ENCODE data around the gene COX7C. TPM values are rescaled to one million over a fixed set of nuclear protein-coding genes. Genes with fewer than 3 reads are reported as not detected.
A peak's percentile ranks its signal among the peaks of the same experiment; 100 is the strongest.
"Not testable (repeated sequence)": the region's sequence is repeated elsewhere in the genome, so short reads cannot be mapped to it uniquely, and the experiment has no call there.

The COX7C gene
- total RNA-seq, result 1,000 to 10,000 TPM in 3 of 8 experiments, 100 to 1,000 TPM in 5; 612 to 1,058 (median 819) TPM

GRCh38 chr5:86617756-86618576 lies at the start of gene COX7C:
TSS of gene COX7C (plus strand) at chr5:86617941. CDS start at chr5:86618056, 115 bp downstream.
- Histone ChIP-seq H3K4me1 (replicated peaks in 1 of 2) (peaks cover 6 to 13% of the 10 kb centered on the region in 2 donors), H3K4me3 (peak within 1 kb of the TSS; percentile 74 to 97 (median 91)), H3K27ac (peak within 1 kb of the TSS; percentile 86 to 92)
- in situ Hi-C loops (cut with MboI; ENCODE audit: low pct_unique_long_range_greater_than_20kb in 2 of 9, low sequenced_read_pairs in 9 of 9, unreplicated experiment in 9 of 9), result no loop called here
- peak; percentile 96 to 100 (median 99) for ATAC-seq (replicated peaks in 6 of 8)
- WGBS, 10 experiments, result 0 to 11% (median 2%) methylated on average over 5 to 18 of the region's 41 CpGs

- ATAC-seq (replicated peaks in 6 of 8); H3K4me1 ChIP-seq (replicated peaks in 1 of 2); H3K4me3 ChIP-seq; H3K27ac ChIP-seq; in situ Hi-C loops (cut with MboI; ENCODE audit: low pct_unique_long_range_greater_than_20kb in 2 of 9, low sequenced_read_pairs in 9 of 9, unreplicated experiment in 9 of 9): not testable (repeated sequence)
- WGBS, 10 experiments, result 33 to 100% (median 94%) methylated on average over 1 to 3 of the region's 44 CpGs; no CpG with 5 or more reads in 4 of the 10 experiments
Measured at GRCh38 chr5:86569522-86570426, 48.0 kb upstream of the COX7C start.

- in situ Hi-C loops (cut with MboI; ENCODE audit: low pct_unique_long_range_greater_than_20kb in 2 of 9, low sequenced_read_pairs in 9 of 9, unreplicated experiment in 9 of 9), result no loop called here
- 15 to 90% (median 77%) methylated on average over 2 to 16 of the region's 20 CpGs; no CpG with 5 or more reads in 1 of the 10 experiments for WGBS, 10 experiments
- ATAC-seq (replicated peaks in 6 of 8), result no peak
Measured at GRCh38 chr5:86570427-86571083, 47.2 kb upstream of the COX7C start.

GRCh38 chr5:86571109-86571508 lies 46.6 kb upstream of the COX7C start:
- H3K4me1 ChIP-seq (replicated peaks in 1 of 2); H3K4me3 ChIP-seq; in situ Hi-C loops (cut with MboI; ENCODE audit: low pct_unique_long_range_greater_than_20kb in 2 of 9, low sequenced_read_pairs in 9 of 9, unreplicated experiment in 9 of 9); ATAC-seq (replicated peaks in 6 of 8); H3K27ac ChIP-seq: not testable (repeated sequence)
- 44 to 100% (median 89%) methylated on average over 1 to 12 of the region's 12 CpGs; no CpG with 5 or more reads in 2 of the 10 experiments for WGBS, 10 experiments

More at GRCh38 chr5:86570427-86571083, 47.2 kb upstream of the COX7C start:
- Histone ChIP-seq H3K27ac (no peak overlapping the region), H3K4me3 (no peak overlapping the region), H3K4me1 (replicated peaks in 1 of 2) (no peaks in the 10 kb centered on the region)

DNA sequence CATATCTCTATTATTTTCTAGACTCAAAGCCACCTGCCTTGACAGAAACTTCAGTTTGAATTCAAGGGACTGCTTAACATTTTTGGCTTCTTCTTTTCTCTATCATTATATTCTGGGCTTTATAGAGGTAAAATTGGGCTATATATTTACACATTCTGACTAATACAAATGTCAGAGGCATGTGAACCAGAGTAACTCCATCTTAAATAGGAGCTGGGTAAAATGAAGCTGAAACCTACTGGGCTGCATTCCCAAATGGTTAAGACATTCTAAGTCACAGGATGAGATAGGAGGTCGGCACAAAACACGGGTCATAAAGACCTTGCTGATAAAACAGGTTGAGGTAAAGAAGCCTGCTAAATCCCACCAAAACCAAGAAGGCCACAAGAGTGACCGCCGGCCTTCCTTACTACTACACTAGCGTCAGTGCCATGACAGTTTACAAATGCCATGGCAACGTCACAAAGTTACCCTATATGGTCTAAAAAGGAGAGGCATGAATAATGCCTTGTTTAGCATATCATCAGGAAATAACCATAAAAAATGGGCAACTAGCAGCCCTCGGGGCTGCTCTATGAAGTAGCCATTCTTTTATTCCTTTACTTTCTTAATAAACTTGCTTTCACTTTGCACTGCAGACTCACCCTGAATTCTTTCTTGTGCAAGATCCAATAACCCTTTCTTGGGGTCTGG lies 44.8 kb upstream of the COX7C start:
- Histone ChIP-seq H3K27ac (no peak overlapping the region), H3K4me1 (replicated peaks in 1 of 2) (no peaks in the 10 kb centered on the region), H3K4me3 (no peak overlapping the region)
- in situ Hi-C loops (cut with MboI; ENCODE audit: low pct_unique_long_range_greater_than_20kb in 2 of 9, low sequenced_read_pairs in 9 of 9, unreplicated experiment in 9 of 9), result no loop called here
- WGBS, 10 experiments, result 0 to 91% (median 43%) methylated on average over 1 to 7 of the region's 7 CpGs; no CpG with 5 or more reads in 2 of the 10 experiments
- ATAC-seq (replicated peaks in 6 of 8), result peak in 3 of 8 experiments; percentile 39 to 84 (median 67)

GRCh38 chr5:86579502-86579901 lies 38.2 kb upstream of the COX7C start:
- H3K27ac ChIP-seq, result no peak overlapping the region
- no peak for ATAC-seq (replicated peaks in 6 of 8)
- no peak overlapping the region for H3K4me3 ChIP-seq
- H3K4me1 ChIP-seq (replicated peaks in 1 of 2), result no peaks in the 10 kb centered on the region
- in situ Hi-C loops (cut with MboI; ENCODE audit: low pct_unique_long_range_greater_than_20kb in 2 of 9, low sequenced_read_pairs in 9 of 9, unreplicated experiment in 9 of 9), result no loop called here
- 0 to 96% (median 76%) methylated on average over 3 of the region's 3 CpGs; no CpG with 5 or more reads in 1 of the 10 experiments for WGBS, 10 experiments

GRCh38 chr5:86596476-86596875 lies 21.3 kb upstream of the COX7C start:
- no peak overlapping the region for H3K4me3 ChIP-seq
- no peak for ATAC-seq (replicated peaks in 6 of 8)
- H3K27ac ChIP-seq, result no peak overlapping the region
- in situ Hi-C loops (cut with MboI; ENCODE audit: low pct_unique_long_range_greater_than_20kb in 2 of 9, low sequenced_read_pairs in 9 of 9, unreplicated experiment in 9 of 9), result no loop called here
- H3K4me1 ChIP-seq (replicated peaks in 1 of 2), result no peaks in the 10 kb centered on the region

DNA sequence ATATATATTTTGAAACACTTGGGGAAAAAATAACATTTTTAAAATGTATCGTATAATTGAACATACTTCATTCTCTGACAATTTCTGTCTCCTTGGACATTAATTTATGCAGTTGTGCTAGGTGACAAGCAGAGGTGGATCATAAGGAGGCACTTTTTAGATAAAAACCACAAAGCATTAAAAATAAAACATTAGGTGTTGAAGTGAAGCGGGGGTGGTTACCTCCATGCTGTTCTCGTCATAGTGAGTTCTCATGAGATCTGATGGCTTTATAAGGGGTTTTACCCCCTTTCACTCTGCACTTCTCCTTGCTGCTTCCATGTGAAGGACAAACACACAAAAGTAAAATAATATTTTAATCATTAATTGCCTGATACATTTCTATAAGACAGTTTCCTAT lies 11.9 kb upstream of the COX7C start:
- WGBS, 10 experiments, result 27 to 100% (median 80%) methylated on average over 1 to 3 of the region's 3 CpGs
- H3K4me3 ChIP-seq, result no peak overlapping the region
- ATAC-seq (replicated peaks in 6 of 8), result no peak
- H3K27ac ChIP-seq, result no peak overlapping the region
- in situ Hi-C loops (cut with MboI; ENCODE audit: low pct_unique_long_range_greater_than_20kb in 2 of 9, low sequenced_read_pairs in 9 of 9, unreplicated experiment in 9 of 9), result no loop called here
- no peaks in the 10 kb centered on the region for H3K4me1 ChIP-seq (replicated peaks in 1 of 2)

DNA sequence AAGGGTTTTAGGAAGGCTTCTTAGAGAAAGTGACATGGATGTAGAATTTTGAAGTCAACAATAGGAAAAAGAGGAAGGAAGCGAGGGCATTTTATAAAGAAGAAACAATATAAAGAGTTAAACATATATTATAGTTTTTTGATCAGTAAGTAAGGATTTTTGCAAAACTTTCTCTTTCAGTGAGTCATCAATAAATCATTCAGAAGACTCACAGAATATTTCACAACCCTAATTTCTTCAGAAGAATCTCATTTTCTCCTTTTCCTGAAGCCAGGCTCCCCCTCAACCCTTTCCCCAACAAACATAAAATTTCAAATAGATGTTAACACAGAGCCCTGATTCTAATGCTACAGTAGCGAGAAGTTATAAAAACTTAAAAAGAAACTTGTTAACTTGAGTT lies 4.3 kb upstream of the COX7C start:
- ATAC-seq (replicated peaks in 6 of 8), result no peak
- WGBS, 10 experiments, result 48 to 100% (median 88%) methylated on average over 1 to 2 of the region's 2 CpGs
- H3K4me1 ChIP-seq (replicated peaks in 1 of 2), result peaks cover 2 to 4% of the 10 kb centered on the region in 2 donors
- no peak overlapping the region for H3K27ac ChIP-seq
- no peak overlapping the region for H3K4me3 ChIP-seq
- in situ Hi-C loops (cut with MboI; ENCODE audit: low pct_unique_long_range_greater_than_20kb in 2 of 9, low sequenced_read_pairs in 9 of 9, unreplicated experiment in 9 of 9), result no loop called here

DNA sequence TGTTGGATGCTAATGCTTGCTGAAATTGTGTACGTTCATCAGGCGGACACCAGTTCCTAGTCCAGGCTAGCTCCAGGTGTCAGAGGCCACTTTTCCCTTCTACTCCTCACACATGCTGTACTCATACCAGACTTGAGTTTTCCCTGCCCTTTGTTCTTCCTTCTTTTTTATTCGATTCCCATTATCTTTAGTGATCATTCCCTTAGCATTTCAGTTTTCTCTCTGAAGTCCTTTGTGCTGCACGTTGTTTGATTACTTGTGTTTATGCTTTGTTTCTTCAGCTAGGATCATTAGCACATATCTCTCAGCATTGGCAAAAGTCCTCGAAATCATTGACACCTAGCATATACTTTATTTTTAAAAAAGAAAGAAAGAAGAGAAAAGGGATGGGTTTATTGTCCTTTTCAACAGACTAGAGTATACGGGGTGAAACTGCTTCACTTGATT lies 409 bp upstream of the COX7C start:
- 28 to 81% (median 47%) methylated on average over 1 to 6 of the region's 6 CpGs for WGBS, 10 experiments
- Histone ChIP-seq H3K4me1 (replicated peaks in 1 of 2) (peaks cover 6 to 13% of the 10 kb centered on the region in 2 donors), H3K27ac (no peak overlapping the region), H3K4me3 (no peak overlapping the region)
- no peak for ATAC-seq (replicated peaks in 6 of 8)
- in situ Hi-C loops (cut with MboI; ENCODE audit: low pct_unique_long_range_greater_than_20kb in 2 of 9, low sequenced_read_pairs in 9 of 9, unreplicated experiment in 9 of 9), result no loop called here

- H3K4me1 ChIP-seq (replicated peaks in 1 of 2), result peaks cover 7% of the 10 kb centered on the region in 2 donors
- no peak for ATAC-seq (replicated peaks in 6 of 8)
- H3K27ac ChIP-seq, result no peak overlapping the region
- no peak overlapping the region for H3K4me3 ChIP-seq
- in situ Hi-C loops (cut with MboI; ENCODE audit: low pct_unique_long_range_greater_than_20kb in 2 of 9, low sequenced_read_pairs in 9 of 9, unreplicated experiment in 9 of 9), result no loop called here
- 70 to 100% (median 92%) methylated on average over 1 to 4 of the region's 4 CpGs for WGBS, 10 experiments
Measured at GRCh38 chr5:86623785-86624483, 6.2 kb downstream of the COX7C start.

- in situ Hi-C loops (cut with MboI; ENCODE audit: low pct_unique_long_range_greater_than_20kb in 2 of 9, low sequenced_read_pairs in 9 of 9, unreplicated experiment in 9 of 9), result no loop called here
- 0 to 63% (median 35%) methylated on average over 1 to 2 of the region's 2 CpGs; no CpG with 5 or more reads in 2 of the 10 experiments for WGBS, 10 experiments
- peaks cover 0 to 3% of the 10 kb centered on the region in 2 donors for H3K4me1 ChIP-seq (replicated peaks in 1 of 2)
- ATAC-seq (replicated peaks in 6 of 8), result no peak
- no peak overlapping the region for H3K27ac ChIP-seq
- H3K4me3 ChIP-seq, result no peak overlapping the region
Measured at GRCh38 chr5:86625148-86625547, 7.4 kb downstream of the COX7C start.
